Liver (tissue), 9 donors: ENCODE measurements around the gene KCNK2. TPM values are rescaled to one million over a fixed set of nuclear protein-coding genes. Genes with fewer than 3 reads are reported as not detected.

Experiments
- DNase-seq: peaks from one replicate; pipeline ENCODE4 v3.0.0-alpha.2; 2017; ENCODE audit warnings: low spot score
- H3K27ac ChIP-seq, 2 donors: one replicate each; pipeline ENCODE4 v1.7.0; 2013; ENCODE audit warnings: inconsistent platforms in 2 of 2, low read length in 2 of 2, control low read depth in 1 of 2, low read depth in 1 of 2, mild to moderate bottlenecking in 1 of 2
- H3K27me3 ChIP-seq, 4 donors: one replicate each; pipeline versions ENCODE4 v1.6.1 to v1.7.0; 2013; ENCODE audit warnings: low read length in 3 of 4, inconsistent platforms in 1 of 4, mild to moderate bottlenecking in 1 of 4, moderate library complexity in 1 of 4; ENCODE audit not compliant: control insufficient read depth in 4 of 4, insufficient read depth in 4 of 4
- H3K36me3 ChIP-seq, 4 donors: one replicate each; pipeline versions ENCODE4 v1.6.1 to v1.7.0; 2013; ENCODE audit warnings: low read length in 3 of 4, mild to moderate bottlenecking in 3 of 4, low read depth in 1 of 4, moderate library complexity in 1 of 4; ENCODE audit not compliant: control insufficient read depth in 4 of 4, insufficient read depth in 3 of 4
- H3K4me1 ChIP-seq, 4 donors: one replicate each; pipeline versions ENCODE4 v1.6.1 to v1.7.0; 2013; ENCODE audit warnings: low read length in 3 of 4, mild to moderate bottlenecking in 3 of 4, moderate library complexity in 1 of 4; ENCODE audit not compliant: control insufficient read depth in 4 of 4, insufficient read depth in 4 of 4
- H3K4me3 ChIP-seq, 3 donors: one replicate each; pipeline versions ENCODE4 v1.6.1 to v1.7.0; 2013; ENCODE audit warnings: low read length in 3 of 3, control low read depth in 1 of 3, low read depth in 1 of 3, mild to moderate bottlenecking in 1 of 3
- H3K9ac ChIP-seq, 2 donors: one replicate each; pipeline ENCODE4 v1.7.0; 2013; ENCODE audit warnings: low read length in 2 of 2, mild to moderate bottlenecking in 2 of 2, moderate library complexity in 2 of 2, control low read depth in 1 of 2, low read depth in 1 of 2
- H3K9me3 ChIP-seq, 4 donors: one replicate each; pipeline versions ENCODE4 v1.6.1 to v1.7.0; 2013; ENCODE audit warnings: low read length in 3 of 4; ENCODE audit not compliant: control insufficient read depth in 4 of 4
- ATF3 ChIP-seq: IDR thresholded peaks from 2 replicates; pipeline ENCODE4 v1.6.1; 2016; ENCODE audit warnings: antibody characterized with exemption
- EGR1 ChIP-seq, 2 donors: IDR thresholded peaks; 2 replicates each; pipeline ENCODE4 v1.6.1; 2016 to 2018; ENCODE audit warnings: antibody characterized with exemption in 2 of 2, low read depth in 2 of 2
- FOXA1 ChIP-seq: IDR thresholded peaks from 2 replicates; pipeline ENCODE4 v1.6.1; 2016; ENCODE audit warnings: antibody characterized with exemption
- FOXA2 ChIP-seq: IDR thresholded peaks from 2 replicates; pipeline ENCODE4 v1.6.1; 2016; ENCODE audit warnings: antibody characterized with exemption
- HNF4A ChIP-seq, 2 donors: conservative IDR thresholded peaks; 2 replicates each; pipeline ENCODE4 v1.6.1; 2016; ENCODE audit warnings: antibody characterized with exemption in 2 of 2, mild to moderate bottlenecking in 2 of 2
- HNF4G ChIP-seq: IDR thresholded peaks from 2 replicates; pipeline ENCODE4 v1.6.1; 2016; ENCODE audit warnings: antibody characterized with exemption
- JUND ChIP-seq, 2 donors: IDR thresholded peaks; 2 replicates each; pipeline ENCODE4 v1.6.1; 2016; ENCODE audit warnings: antibody characterized with exemption in 2 of 2
- MAX ChIP-seq: IDR thresholded peaks from 2 replicates; pipeline ENCODE4 v1.6.1; 2016; ENCODE audit warnings: antibody characterized with exemption
- NR2F2 ChIP-seq: IDR thresholded peaks from 2 replicates; pipeline ENCODE4 v1.6.1; 2016; ENCODE audit warnings: antibody characterized with exemption
- RAD21 ChIP-seq, 2 donors: IDR thresholded peaks; 2 replicates each; pipeline ENCODE4 v1.6.1; 2016; ENCODE audit warnings: antibody characterized with exemption in 2 of 2, mild to moderate bottlenecking in 2 of 2
- REST ChIP-seq: IDR thresholded peaks from 2 replicates; pipeline ENCODE4 v1.6.1; 2016; ENCODE audit warnings: antibody characterized with exemption, mild to moderate bottlenecking
- RXRA ChIP-seq, 2 donors: IDR thresholded peaks; 2 replicates each; pipeline ENCODE4 v1.6.1; 2017 to 2018; ENCODE audit warnings: antibody characterized with exemption in 2 of 2, mild to moderate bottlenecking in 1 of 2
- SP1 ChIP-seq: IDR thresholded peaks from 2 replicates; pipeline ENCODE4 v1.6.1; 2018; ENCODE audit warnings: antibody characterized with exemption, mild to moderate bottlenecking
- TAF1 ChIP-seq: conservative IDR thresholded peaks from 2 replicates; pipeline ENCODE4 v1.6.1; 2016; ENCODE audit warnings: antibody characterized with exemption, mild to moderate bottlenecking
- YY1 ChIP-seq: IDR thresholded peaks from 2 replicates; pipeline ENCODE4 v1.6.1; 2016; ENCODE audit warnings: antibody characterized with exemption, mild to moderate bottlenecking
- ZBTB33 ChIP-seq: IDR thresholded peaks from 2 replicates; pipeline ENCODE4 v1.6.1; 2016; ENCODE audit warnings: antibody characterized with exemption
- WGBS: extraction: QIAGEN DNeasy Blood & Tissue Kit; methylation state at CpG from one replicate; pipeline ENCODE4 v1.1.7; 2013; 5-methylcytosine and 5-hydroxymethylcytosine counted together
- polyA plus RNA-seq, 2 donors: library from polyadenylated mRNA; stranded (reverse) in 1 of 2; unstranded in 1 of 2; fragments of 200-250 nt in 1 of 2; fragments of >200 nt in 1 of 2; fragmentation: Nextera tagmentation in 1 of 2; extraction: Ambion mirVana in 1 of 2; gene quantifications; one replicate each; pipeline versions ENCODE4 v1.2.1 to v1.2.3, GENCODE V29; 2013 to 2015
- total RNA-seq, 2 donors: library from RNA; depleted of rRNA; stranded (reverse); fragments of >200 nt; gene quantifications; one replicate each; pipeline ENCODE4 v1.2.3, GENCODE V29; 2014
- donor health status: healthy.
- donor health status: healthy.
- donor health status: healthy.
- donor health status: healthy.
- donor health status: healthy.

KCNK2 gene
- total and polyA plus RNA-seq, 4 donors = 0.01 to 0.08 TPM; not detected in 2

GRCh38 chr1:215166886-215167285, 84.3 kb downstream of the KCNK2 start:
- 69% methylated on average over 3 of the region's 3 CpGs for WGBS
- H3K4me1 ChIP-seq = no peaks in the 10 kb centered on the region
- TF ChIP-seq ZBTB33 = no peak
- TF ChIP-seq YY1 = no peak
- no peak for TF ChIP-seq SP1
- no peak for TF ChIP-seq FOXA2
- no peak for TF ChIP-seq RAD21 (IDR thresholded peaks at IDR 0.05)
- no peak for TF ChIP-seq RXRA (IDR thresholded peaks at IDR 0.05)
- TF ChIP-seq ATF3 = no peak
- no peak for TF ChIP-seq HNF4A (conservative IDR thresholded peaks at IDR 0.05)
- TF ChIP-seq TAF1 = no peak
- TF ChIP-seq FOXA1 = no peak
- TF ChIP-seq HNF4G = no peak
- TF ChIP-seq JUND (IDR thresholded peaks at IDR 0.05) = no peak
- no peak for TF ChIP-seq MAX
- no peak for DNase-seq
- H3K9ac ChIP-seq = no peak overlapping the region
- H3K4me3 ChIP-seq = no peak overlapping the region
- H3K27me3 ChIP-seq = no peaks in the 10 kb centered on the region
- H3K27ac ChIP-seq = no peak overlapping the region
- no peaks in the 10 kb centered on the region for H3K36me3 ChIP-seq
- H3K9me3 ChIP-seq = peaks cover 0 to 2% (median 0%) of the 10 kb centered on the region in 4 donors

GRCh38 chr1:215181518-215181917, 99.0 kb downstream of the KCNK2 start:
- H3K27me3 ChIP-seq = no peaks in the 10 kb centered on the region
- no peak overlapping the region for H3K4me3 ChIP-seq
- DNase-seq = no peak
- H3K27ac ChIP-seq = no peak overlapping the region
- WGBS = 72% methylated on average over 3 of the region's 3 CpGs
- no peak overlapping the region for H3K9ac ChIP-seq
- H3K36me3 ChIP-seq = no peaks in the 10 kb centered on the region
- no peaks in the 10 kb centered on the region for H3K4me1 ChIP-seq
- TF ChIP-seq NR2F2 (no peak), YY1 (no peak), REST (no peak), ZBTB33 (no peak), HNF4A (conservative IDR thresholded peaks at IDR 0.05) (no peak), FOXA1 (no peak), HNF4G (no peak), JUND (IDR thresholded peaks at IDR 0.05) (no peak), EGR1 (IDR thresholded peaks at IDR 0.05; ENCODE audit: low read depth in 2 of 2) (no peak), SP1 (no peak)
- peaks cover 0 to 8% (median 8%) of the 10 kb centered on the region in 4 donors for H3K9me3 ChIP-seq
